Effector memory CD4-positive, alpha-beta T cell (primary cell): ENCODE data around the gene ABCA12.

Source experiments
- DNase-seq, 3 donors: peaks; one replicate each; pipeline ENCODE4 v3.0.0-alpha.2; 2020
- H3K27ac ChIP-seq: 2 replicates; pipeline ENCODE4 v1.7.0; 2013; ENCODE audit warnings: mild to moderate bottlenecking, low read length, moderate library complexity; ENCODE audit not compliant: insufficient read depth, poor library complexity, severe bottlenecking
- H3K27me3 ChIP-seq: replicated peaks from 2 replicates; pipeline ENCODE4 v1.7.0; 2013; ENCODE audit warnings: mild to moderate bottlenecking, low read length; ENCODE audit not compliant: insufficient read depth, control insufficient read depth, poor library complexity, severe bottlenecking
- H3K36me3 ChIP-seq: 2 replicates; pipeline ENCODE4 v1.7.0; 2013; ENCODE audit warnings: mild to moderate bottlenecking, low read length, moderate library complexity; ENCODE audit not compliant: control insufficient read depth, insufficient read depth
- H3K4me1 ChIP-seq: 2 replicates; pipeline ENCODE4 v1.7.0; 2013; ENCODE audit warnings: low read length, mild to moderate bottlenecking; ENCODE audit not compliant: control insufficient read depth, insufficient read depth, poor library complexity, severe bottlenecking
- H3K4me3 ChIP-seq: 2 replicates; pipeline ENCODE4 v1.7.0; 2013; ENCODE audit warnings: low read length, low read depth, mild to moderate bottlenecking; ENCODE audit not compliant: insufficient read depth, poor library complexity, severe bottlenecking
- H3K9me3 ChIP-seq: 2 replicates; pipeline ENCODE4 v1.7.0; 2013; ENCODE audit warnings: mild to moderate bottlenecking, low read length, moderate library complexity; ENCODE audit not compliant: control insufficient read depth

Gene ABCA12

GRCh38 chr2:214904634-214905033, 233.8 kb downstream of the ABCA12 start:
- Histone ChIP-seq H3K9me3 (no peaks in the 10 kb centered on the region), H3K4me1 (no peaks in the 10 kb centered on the region), H3K27me3 (no peaks in the 10 kb centered on the region), H3K27ac (no peak overlapping the region), H3K4me3 (no peak overlapping the region), H3K36me3 (no peaks in the 10 kb centered on the region)
- DNase-seq = no peak

GRCh38 chr2:214904176-214904575, 234.2 kb downstream of the ABCA12 start:
- Histone ChIP-seq H3K27me3 (no peaks in the 10 kb centered on the region), H3K4me1 (no peaks in the 10 kb centered on the region), H3K4me3 (no peak overlapping the region), H3K9me3 (no peaks in the 10 kb centered on the region), H3K36me3 (no peaks in the 10 kb centered on the region), H3K27ac (no peak overlapping the region)
- no peak for DNase-seq

GRCh38 chr2:214902286-214902685, 236.1 kb downstream of the ABCA12 start:
- Histone ChIP-seq H3K9me3 (no peaks in the 10 kb centered on the region), H3K4me1 (no peaks in the 10 kb centered on the region), H3K27me3 (no peaks in the 10 kb centered on the region), H3K4me3 (no peak overlapping the region), H3K36me3 (no peaks in the 10 kb centered on the region), H3K27ac (no peak overlapping the region)
- no peak for DNase-seq

- Histone ChIP-seq H3K9me3 (no peaks in the 10 kb centered on the region), H3K36me3 (no peaks in the 10 kb centered on the region), H3K4me1 (no peaks in the 10 kb centered on the region)
Measured at GRCh38 chr2:214899751-214900150, 238.7 kb downstream of the ABCA12 start.

GRCh38 chr2:214896274-214896673, 242.2 kb downstream of the ABCA12 start:
- no peak for DNase-seq
- no peak overlapping the region for H3K4me3 ChIP-seq
- H3K4me1 ChIP-seq = no peaks in the 10 kb centered on the region
- no peak overlapping the region for H3K27ac ChIP-seq
- no peaks in the 10 kb centered on the region for H3K9me3 ChIP-seq
- H3K27me3 ChIP-seq = peaks cover 4% of the 10 kb centered on the region
- no peaks in the 10 kb centered on the region for H3K36me3 ChIP-seq

More at GRCh38 chr2:214899751-214900150, 238.7 kb downstream of the ABCA12 start:
- DNase-seq = no peak
- no peaks in the 10 kb centered on the region for H3K27me3 ChIP-seq
- H3K27ac ChIP-seq = no peak overlapping the region
- no peak overlapping the region for H3K4me3 ChIP-seq

- Histone ChIP-seq H3K4me3 (no peak overlapping the region), H3K27ac (no peak overlapping the region), H3K27me3 (peaks cover 4% of the 10 kb centered on the region), H3K36me3 (no peaks in the 10 kb centered on the region), H3K4me1 (no peaks in the 10 kb centered on the region), H3K9me3 (no peaks in the 10 kb centered on the region)
- DNase-seq = no peak
Measured at GRCh38 chr2:214895469-214895868, 243.0 kb downstream of the ABCA12 start.

GRCh38 chr2:214889301-214889700, 249.1 kb downstream of the ABCA12 start:
- H3K27me3 ChIP-seq = peaks cover 4% of the 10 kb centered on the region
- H3K9me3 ChIP-seq = no peaks in the 10 kb centered on the region
- H3K36me3 ChIP-seq = no peaks in the 10 kb centered on the region
- H3K27ac ChIP-seq = no peak overlapping the region
- H3K4me3 ChIP-seq = no peak overlapping the region
- DNase-seq = no peak
- H3K4me1 ChIP-seq = no peaks in the 10 kb centered on the region

- Histone ChIP-seq H3K27me3 (no peaks in the 10 kb centered on the region), H3K27ac (no peak overlapping the region), H3K36me3 (no peaks in the 10 kb centered on the region), H3K4me1 (no peaks in the 10 kb centered on the region), H3K9me3 (no peaks in the 10 kb centered on the region), H3K4me3 (no peak overlapping the region)
- no peak for DNase-seq
Measured at GRCh38 chr2:214881647-214882202, 256.7 kb downstream of the ABCA12 start.
